Stomach smooth muscle (tissue), 2 donors: ENCODE data around the gene PLTP.

Experiments used
- H3K27ac ChIP-seq: one replicate; pipeline ENCODE4 v1.7.0; 2013; ENCODE audit warnings: mild to moderate bottlenecking, low read length, inconsistent platforms
- H3K27me3 ChIP-seq, 2 donors: one replicate each; pipeline ENCODE4 v1.7.0; 2013; ENCODE audit warnings: low read length in 2 of 2; ENCODE audit not compliant: insufficient read depth in 2 of 2, control insufficient read depth in 1 of 2
- H3K36me3 ChIP-seq, 2 donors: one replicate each; pipeline ENCODE4 v1.7.0; 2013; ENCODE audit warnings: low read length in 2 of 2; ENCODE audit not compliant: control insufficient read depth in 2 of 2, insufficient read depth in 2 of 2
- H3K4me1 ChIP-seq: one replicate; pipeline ENCODE4 v1.7.0; 2013; ENCODE audit warnings: low read length; ENCODE audit not compliant: control insufficient read depth, insufficient read depth
- H3K4me3 ChIP-seq, 2 donors: one replicate each; pipeline ENCODE4 v1.7.0; 2013; ENCODE audit warnings: low read length in 2 of 2
- H3K9ac ChIP-seq, 2 donors: one replicate each; pipeline ENCODE4 v1.7.0; 2013; ENCODE audit warnings: low read length in 2 of 2, mild to moderate bottlenecking in 1 of 2
- H3K9me3 ChIP-seq, 2 donors: one replicate each; pipeline ENCODE4 v1.7.0; 2013; ENCODE audit warnings: low read length in 2 of 2; ENCODE audit not compliant: control insufficient read depth in 2 of 2
- donor health status: healthy.
- donor health status: Pancreatic carcinoma.

The PLTP gene

DNA sequence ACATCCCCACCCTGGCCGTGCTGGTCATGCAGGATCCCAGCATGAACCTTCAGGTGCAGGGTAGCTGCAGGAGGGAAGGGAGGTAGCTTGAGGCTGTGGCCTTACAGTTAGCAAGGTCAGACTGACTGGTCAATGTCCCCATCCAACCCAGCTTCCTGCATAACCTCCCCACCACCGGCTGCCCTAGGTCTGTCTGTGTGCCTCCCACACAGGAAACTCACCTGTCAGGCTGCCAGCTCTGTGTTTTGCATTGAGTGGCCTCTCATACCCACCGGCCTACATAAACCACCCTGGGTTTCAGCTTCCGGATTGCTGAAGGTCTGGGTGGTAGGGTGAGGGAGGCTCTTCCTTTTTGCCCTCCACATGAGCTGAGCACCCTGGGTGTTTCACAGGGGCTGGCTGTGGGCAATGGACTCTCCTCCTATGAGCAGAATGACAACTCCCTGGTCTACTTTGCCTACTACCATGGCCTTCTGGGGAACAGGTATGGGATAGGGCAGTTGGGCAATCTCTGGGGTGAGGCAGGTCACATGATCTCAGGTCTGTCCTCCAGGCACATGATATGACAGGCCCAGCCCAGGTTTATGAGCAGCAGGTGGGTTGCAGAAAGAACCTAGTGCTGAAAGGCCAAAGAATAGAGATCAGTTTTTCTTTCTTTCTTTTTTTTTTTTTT, 19.0 kb downstream of the PLTP start:
- Histone ChIP-seq H3K27me3 (no peaks in the 10 kb centered on the region), H3K9me3 (no peaks in the 10 kb centered on the region), H3K4me3 (no peak overlapping the region), H3K4me1 (peaks cover 26% of the 10 kb centered on the region), H3K36me3 (peaks cover 22 to 26% of the 10 kb centered on the region in 2 donors), H3K9ac (no peak overlapping the region), H3K27ac (no peak overlapping the region)

DNA sequence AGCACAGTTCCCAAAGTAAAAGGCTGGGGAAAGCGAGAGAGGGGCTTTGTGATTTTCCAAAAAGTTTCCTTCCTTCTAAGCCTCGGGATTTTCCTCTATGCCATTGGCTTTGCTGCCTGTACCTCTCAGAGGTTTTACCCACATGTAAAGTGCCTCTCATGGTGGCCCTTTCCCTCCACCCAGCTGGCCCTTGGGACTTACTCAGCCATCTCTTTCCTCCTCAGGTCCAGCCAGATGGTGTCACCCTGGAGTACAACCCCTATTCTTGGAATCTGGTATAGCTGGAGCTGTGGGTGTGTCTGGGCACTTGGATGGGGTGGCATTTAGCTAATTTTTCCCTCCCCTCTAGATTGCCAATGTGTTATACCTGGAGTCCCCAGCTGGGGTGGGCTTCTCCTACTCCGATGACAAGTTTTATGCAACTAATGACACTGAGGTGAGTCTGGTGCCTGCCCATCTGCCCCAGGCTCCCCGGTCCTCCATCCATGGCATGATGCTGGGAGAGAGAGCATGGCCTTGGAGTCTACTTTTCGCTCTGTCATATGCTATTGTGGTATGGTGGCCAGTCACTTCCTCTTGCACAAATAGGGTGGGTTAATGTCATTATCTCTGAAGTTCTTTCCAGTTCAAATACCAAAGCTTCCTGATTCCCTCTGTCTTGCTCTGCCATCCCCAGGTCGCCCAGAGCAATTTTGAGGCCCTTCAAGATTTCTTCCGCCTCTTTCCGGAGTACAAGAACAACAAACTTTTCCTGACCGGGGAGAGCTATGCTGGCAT, 19.7 kb downstream of the PLTP start:
- Histone ChIP-seq H3K4me3 (peak overlapping the region; percentile 67 to 88), H3K9me3 (no peaks in the 10 kb centered on the region), H3K9ac (peak overlapping the region; percentile 82 to 92), H3K4me1 (peaks cover 26% of the 10 kb centered on the region), H3K27ac (no peak overlapping the region), H3K27me3 (no peaks in the 10 kb centered on the region), H3K36me3 (peaks cover 22 to 26% of the 10 kb centered on the region in 2 donors)

DNA sequence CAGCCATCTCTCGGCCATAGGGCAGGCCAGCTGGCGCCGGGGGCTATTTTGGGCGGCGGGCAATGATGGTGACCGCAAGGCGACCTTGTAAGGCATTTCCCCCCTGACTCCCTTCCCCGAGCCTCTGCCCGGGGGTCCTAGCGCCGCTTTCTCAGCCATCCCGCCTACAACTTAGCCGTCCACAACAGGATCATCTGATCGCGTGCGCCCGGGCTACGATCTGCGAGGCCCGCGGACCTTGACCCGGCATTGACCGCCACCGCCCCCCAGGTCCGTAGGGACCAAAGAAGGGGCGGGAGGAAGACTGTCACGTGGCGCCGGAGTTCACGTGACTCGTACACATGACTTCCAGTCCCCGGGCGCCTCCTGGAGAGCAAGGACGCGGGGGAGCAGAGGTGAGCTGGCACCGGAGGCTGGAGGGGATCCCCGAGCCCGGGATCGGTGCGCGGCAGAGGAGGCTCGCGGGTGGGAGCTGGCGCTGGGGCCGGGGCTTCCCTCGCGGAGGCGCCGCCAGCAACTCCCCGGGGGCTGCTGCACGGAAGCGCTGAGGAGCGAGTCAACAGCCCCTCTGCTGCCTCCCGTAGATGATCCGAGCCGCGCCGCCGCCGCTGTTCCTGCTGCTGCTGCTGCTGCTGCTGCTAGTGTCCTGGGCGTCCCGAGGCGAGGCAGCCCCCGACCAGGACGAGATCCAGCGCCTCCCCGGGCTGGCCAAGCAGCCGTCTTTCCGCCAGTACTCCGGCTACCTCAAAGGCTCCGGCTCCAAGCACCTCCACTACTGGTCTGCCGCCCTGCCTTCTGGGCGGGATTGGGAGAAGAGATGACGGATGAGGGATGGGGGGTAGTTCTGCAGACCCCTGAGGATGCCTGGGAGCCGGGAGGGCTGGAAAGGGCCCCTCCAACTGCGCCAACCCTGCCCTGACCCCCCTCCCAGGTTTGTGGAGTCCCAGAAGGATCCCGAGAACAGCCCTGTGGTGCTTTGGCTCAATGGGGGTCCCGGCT, 20.7 kb downstream of the PLTP start, which contains the start of the genes CTSA and NEURL2:
TSS of gene CTSA (plus strand) at position 351 of the 999 bp plus-strand sequence. CDS start at position 585, 234 bp downstream.
TSS of gene NEURL2 (minus strand) at position 224 of the 999 bp plus-strand sequence. CDS start at position 7, 217 bp downstream.
- H3K27me3 ChIP-seq = no peaks in the 10 kb centered on the region
- H3K36me3 ChIP-seq = peaks cover 22 to 24% of the 10 kb centered on the region in 2 donors
- H3K27ac ChIP-seq = peak within 1 kb of the TSS; percentile 80
- H3K4me3 ChIP-seq = peak within 1 kb of the TSS; percentile 67 to 88
- no peaks in the 10 kb centered on the region for H3K9me3 ChIP-seq
- peaks cover 26% of the 10 kb centered on the region for H3K4me1 ChIP-seq
- H3K9ac ChIP-seq = peak within 1 kb of the TSS; percentile 82 to 92

DNA sequence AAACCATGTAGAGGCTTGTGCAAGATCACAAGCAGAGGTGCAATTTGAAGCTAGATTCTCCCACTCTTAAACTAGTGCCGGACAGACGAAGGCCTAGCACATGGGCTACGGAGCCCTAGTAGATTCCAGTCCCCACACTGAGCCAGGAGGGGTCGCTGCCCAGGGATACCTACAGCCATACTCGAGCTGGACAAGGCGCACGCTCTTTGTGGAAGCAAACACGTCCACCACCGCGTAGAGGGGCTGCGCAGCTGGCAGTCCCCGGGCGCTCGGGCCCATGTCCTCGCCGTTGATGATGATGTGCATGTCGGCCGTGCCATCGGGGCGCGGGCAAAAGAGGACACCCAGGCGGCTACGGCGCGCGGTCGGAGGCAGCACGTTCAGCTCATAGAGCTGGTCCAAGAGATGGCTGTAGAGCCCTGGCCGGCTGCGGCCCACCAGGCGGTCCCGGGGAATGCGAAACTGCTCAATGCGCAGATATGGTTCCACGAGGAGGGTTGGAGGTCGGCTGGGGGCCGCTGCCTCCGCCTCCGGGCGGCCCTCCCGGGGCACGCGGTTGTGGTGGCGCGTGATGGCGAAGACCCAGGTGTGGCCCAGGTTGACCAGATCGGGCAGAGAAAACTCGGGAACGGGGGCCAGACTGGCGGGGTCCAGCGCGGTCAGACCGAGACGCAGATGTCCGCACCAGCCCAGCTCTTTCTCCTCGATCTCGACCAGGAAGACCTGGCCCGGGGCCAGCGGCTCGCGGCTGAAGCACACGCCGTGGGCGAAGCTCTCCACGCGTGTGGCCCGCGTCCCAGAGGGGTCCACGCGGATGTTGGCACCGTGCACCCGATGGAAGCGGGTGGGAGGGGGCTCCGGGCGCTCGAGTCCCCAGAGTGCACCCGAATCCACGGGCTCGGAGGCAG, 21.6 kb downstream of the PLTP start:
- H3K4me3 ChIP-seq = peak overlapping the region; percentile 67 to 88
- H3K27ac ChIP-seq = peak overlapping the region; percentile 80
- no peaks in the 10 kb centered on the region for H3K9me3 ChIP-seq
- peaks cover 26% of the 10 kb centered on the region for H3K4me1 ChIP-seq
- peaks cover 22 to 24% of the 10 kb centered on the region in 2 donors for H3K36me3 ChIP-seq
- no peaks in the 10 kb centered on the region for H3K27me3 ChIP-seq
- peak overlapping the region; percentile 82 to 92 for H3K9ac ChIP-seq

DNA sequence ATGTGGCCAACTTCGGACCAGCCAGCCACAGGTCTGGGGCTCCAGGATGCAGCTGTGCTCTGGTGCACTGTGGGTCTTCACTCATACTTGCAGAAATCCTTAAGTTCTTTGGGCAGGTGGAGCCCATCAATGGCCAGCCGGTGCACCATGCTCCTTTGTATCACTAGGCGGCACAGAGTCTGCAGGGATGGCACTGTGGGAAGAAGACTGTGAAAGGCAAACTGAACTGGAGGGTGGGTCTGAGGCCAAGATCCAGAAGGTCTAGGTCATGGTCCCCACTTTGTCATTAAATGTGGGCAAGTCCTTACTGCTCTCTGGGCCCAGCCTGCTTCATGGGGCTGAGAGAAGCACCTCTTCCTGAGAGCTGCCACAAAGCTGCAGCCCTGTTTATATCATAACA, 23.3 kb downstream of the PLTP start:
- no peaks in the 10 kb centered on the region for H3K27me3 ChIP-seq
- peaks cover 11 to 19% of the 10 kb centered on the region in 2 donors for H3K36me3 ChIP-seq
- H3K27ac ChIP-seq = no peak overlapping the region
- H3K9me3 ChIP-seq = no peaks in the 10 kb centered on the region
- H3K4me3 ChIP-seq = no peak overlapping the region
- peak overlapping the region in 1 of 2 donors; percentile 15 for H3K9ac ChIP-seq
- H3K4me1 ChIP-seq = peaks cover 26% of the 10 kb centered on the region

DNA sequence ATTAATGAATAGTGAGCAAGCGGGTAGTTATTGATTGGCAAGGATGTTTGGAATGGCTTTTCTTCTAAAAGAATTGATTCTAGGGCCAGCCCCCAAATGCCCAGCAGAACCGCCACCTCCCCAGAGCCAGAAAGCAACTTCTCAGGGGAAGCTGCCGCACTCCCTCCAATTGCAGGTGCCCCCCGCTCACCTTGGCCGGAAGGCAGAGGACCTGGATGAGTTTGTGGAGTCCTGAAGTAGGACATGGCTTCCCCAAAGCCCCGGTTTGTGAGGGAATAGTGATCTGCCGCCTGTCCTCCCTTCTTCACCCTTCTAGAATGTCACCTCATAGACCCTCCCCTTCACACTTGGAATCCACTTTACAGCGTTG, 24.6 kb downstream of the PLTP start, which contains the start of gene SPATA25:
TSS of gene SPATA25 (minus strand) at position 277 of the 370 bp plus-strand sequence. CDS start at position 245, 32 bp downstream.
- H3K36me3 ChIP-seq = peaks cover 15 to 29% of the 10 kb centered on the region in 2 donors
- H3K27ac ChIP-seq = no peak within 1 kb of the TSS
- H3K27me3 ChIP-seq = no peaks in the 10 kb centered on the region
- H3K9ac ChIP-seq = no peak within 1 kb of the TSS
- H3K4me1 ChIP-seq = peaks cover 27% of the 10 kb centered on the region
- H3K4me3 ChIP-seq = no peak within 1 kb of the TSS
- H3K9me3 ChIP-seq = no peaks in the 10 kb centered on the region

DNA sequence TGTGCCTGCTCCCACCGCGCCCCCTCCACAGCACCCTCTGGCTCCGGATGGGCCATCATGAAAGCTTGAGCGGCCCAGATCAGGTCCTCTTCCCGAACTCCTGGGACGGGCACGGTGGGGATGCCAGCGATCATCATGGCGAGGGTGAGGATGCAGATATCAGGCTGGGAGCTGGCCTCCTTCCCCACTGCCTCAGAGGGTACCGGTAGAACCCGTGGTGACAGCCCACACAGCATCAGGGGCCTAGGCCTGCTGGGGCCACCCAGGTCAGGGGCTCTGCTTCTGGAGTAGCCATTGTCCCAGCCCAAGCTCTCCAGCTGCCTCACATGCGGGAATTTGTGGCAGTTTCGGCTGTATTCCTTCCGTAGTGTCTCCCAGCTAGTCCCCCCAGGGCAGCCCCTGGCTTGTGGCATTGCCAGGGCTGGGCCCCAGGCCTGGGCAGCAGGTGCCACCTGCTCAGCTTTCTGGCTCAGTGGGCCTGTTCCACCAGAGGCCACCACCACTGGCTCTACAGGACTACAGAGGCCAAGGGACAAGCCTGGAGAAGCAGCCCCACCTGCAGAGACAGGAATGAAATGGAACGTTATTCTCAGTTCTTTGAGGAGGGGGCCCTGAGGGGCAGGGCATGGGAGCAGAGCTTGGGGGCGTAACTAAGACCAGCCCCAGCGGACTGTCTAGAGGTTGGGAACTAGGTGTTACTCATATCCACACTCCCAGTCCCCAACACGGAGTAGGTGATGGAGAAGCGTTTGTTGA, 25.2 kb downstream of the PLTP start:
- Histone ChIP-seq H3K9ac (no peak overlapping the region), H3K27me3 (no peaks in the 10 kb centered on the region), H3K9me3 (no peaks in the 10 kb centered on the region), H3K4me3 (no peak overlapping the region), H3K4me1 (peaks cover 21% of the 10 kb centered on the region), H3K27ac (no peak overlapping the region), H3K36me3 (peaks cover 15 to 29% of the 10 kb centered on the region in 2 donors)

DNA sequence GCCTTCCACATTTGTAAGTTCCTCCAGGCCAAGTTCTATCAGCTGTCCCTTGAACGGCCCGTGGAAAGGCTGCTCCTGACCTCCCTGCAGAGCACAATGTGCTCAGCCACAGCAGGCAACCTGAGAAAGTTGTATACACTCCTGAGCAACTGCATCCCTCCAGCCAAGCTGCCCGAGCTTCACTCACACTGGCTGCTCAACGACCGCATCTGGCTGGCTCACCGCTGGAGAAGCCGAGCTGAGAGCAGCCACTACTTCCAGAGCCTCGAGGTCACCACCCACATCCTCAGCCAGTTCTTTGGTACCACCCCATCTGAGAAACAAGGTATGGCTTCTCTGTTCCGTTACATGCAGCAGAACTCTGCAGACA, 28.9 kb downstream of the PLTP start:
- H3K4me3 ChIP-seq = no peak overlapping the region
- H3K36me3 ChIP-seq = peaks cover 21 to 33% of the 10 kb centered on the region in 2 donors
- H3K9ac ChIP-seq = no peak overlapping the region
- no peaks in the 10 kb centered on the region for H3K27me3 ChIP-seq
- no peaks in the 10 kb centered on the region for H3K9me3 ChIP-seq
- H3K27ac ChIP-seq = no peak overlapping the region
- peaks cover 11% of the 10 kb centered on the region for H3K4me1 ChIP-seq

DNA sequence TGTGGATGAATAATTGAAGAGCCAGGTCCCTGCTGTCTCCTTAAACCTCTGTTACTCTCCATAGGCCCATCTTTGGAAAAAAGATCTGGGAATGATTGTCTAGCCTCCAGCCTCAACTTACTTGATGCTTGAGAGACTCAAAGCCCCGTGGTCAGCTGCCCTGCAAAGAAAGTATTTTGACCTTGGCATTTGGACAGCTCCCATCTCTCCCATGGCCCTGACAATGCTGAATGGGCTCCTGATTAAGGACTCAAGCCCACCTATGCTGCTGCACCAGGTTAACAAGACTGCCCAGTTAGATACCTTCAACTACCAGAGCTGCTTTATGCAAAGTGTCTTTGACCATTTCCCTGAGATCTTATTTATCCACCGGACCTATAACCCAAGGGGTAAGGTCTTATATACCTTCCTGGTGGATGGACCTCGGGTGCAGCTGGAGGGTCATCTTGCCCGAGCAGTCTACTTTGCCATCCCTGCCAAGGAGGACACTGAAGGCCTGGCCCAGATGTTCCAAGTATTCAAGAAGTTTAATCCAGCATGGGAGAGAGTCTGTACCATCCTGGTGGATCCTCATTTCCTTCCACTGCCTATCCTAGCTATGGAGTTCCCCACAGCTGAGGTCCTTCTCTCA, 29.4 kb downstream of the PLTP start:
- Histone ChIP-seq H3K27ac (no peak overlapping the region), H3K36me3 (peaks cover 26 to 36% of the 10 kb centered on the region in 2 donors), H3K9ac (no peak overlapping the region)

More for the DNA sequence above, 29.4 kb downstream of the PLTP start:
- Histone ChIP-seq H3K4me1 (peaks cover 11% of the 10 kb centered on the region), H3K4me3 (no peak overlapping the region), H3K9me3 (no peaks in the 10 kb centered on the region), H3K27me3 (no peaks in the 10 kb centered on the region)
